ENCODE results near the gene TNRC6C.

DNA sequence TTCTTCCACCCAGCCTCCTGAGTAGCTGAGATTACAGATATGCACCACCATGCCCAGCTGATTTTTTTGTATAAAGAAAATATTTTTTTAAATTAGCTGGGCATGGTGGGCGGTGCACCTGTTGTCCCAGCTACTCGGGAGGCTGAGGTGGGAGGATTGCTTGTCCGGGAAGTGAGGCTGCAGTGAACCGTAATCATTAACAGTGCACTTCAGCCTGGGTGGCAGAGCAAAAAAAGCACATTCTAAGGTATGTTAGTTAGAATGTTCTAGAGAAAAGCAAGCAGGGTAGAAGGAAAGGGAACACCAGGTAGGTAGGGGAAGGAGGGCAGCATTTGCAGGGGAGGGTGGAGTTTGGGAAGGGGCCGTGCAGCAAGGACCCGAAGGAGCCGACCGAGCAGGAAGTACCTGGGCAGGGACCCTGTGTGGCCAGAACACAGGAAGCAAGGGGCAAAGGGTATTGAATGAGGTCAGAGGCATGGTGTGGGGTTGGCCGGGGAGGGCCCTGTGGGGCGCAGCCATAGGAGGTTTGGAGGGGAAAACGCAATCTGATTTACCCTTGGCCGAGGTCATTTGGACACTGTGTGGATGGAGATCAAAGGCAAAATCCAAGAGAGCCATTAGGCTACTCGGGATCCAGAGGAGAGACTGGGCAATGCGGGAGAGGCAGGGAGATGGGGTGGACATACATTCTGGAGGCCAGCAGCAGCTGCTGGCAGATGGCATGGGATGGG is 189.9 kb downstream of the TNRC6C start:
- no peak for TF ChIP-seq EZH2phosphoT487 (conservative IDR thresholded peaks at IDR 0.05; ENCODE audit: low read length)
- TF ChIP-seq, protein P1, sequence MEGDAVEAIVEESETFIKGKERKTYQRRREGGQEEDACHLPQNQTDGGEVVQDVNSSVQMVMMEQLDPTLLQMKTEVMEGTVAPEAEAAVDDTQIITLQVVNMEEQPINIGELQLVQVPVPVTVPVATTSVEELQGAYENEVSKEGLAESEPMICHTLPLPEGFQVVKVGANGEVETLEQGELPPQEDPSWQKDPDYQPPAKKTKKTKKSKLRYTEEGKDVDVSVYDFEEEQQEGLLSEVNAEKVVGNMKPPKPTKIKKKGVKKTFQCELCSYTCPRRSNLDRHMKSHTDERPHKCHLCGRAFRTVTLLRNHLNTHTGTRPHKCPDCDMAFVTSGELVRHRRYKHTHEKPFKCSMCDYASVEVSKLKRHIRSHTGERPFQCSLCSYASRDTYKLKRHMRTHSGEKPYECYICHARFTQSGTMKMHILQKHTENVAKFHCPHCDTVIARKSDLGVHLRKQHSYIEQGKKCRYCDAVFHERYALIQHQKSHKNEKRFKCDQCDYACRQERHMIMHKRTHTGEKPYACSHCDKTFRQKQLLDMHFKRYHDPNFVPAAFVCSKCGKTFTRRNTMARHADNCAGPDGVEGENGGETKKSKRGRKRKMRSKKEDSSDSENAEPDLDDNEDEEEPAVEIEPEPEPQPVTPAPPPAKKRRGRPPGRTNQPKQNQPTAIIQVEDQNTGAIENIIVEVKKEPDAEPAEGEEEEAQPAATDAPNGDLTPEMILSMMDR (IDR thresholded peaks at IDR 0.05; ENCODE audit: insufficient read depth, low read length, poor library complexity, severe bottlenecking): no peak

Data from SU-DHL-6 (cell line).